H1 (cell line): ENCODE results near the gene MYBPHL.

ENCODE experiments used
- CHD2 ChIP-seq: IDR thresholded peaks from 2 replicates; pipeline ENCODE4 v1.6.1; 2012; ENCODE audit warnings: low read length, improper control_type of control experiment
- JUND ChIP-seq: IDR thresholded peaks from 2 replicates; pipeline ENCODE4 v1.6.1; 2011; ENCODE audit warnings: mild to moderate bottlenecking, improper control_type of control experiment, low read length
- MAFK ChIP-seq: IDR thresholded peaks from 2 replicates; pipeline ENCODE4 v1.6.1; 2012; ENCODE audit warnings: low read depth, mild to moderate bottlenecking, improper control_type of control experiment, low read length
- SAP30 ChIP-seq: fragments of 300-600 bp; sonication (generic); IDR thresholded peaks from 2 replicates; pipeline ENCODE4 v1.7.1; 2012; ENCODE audit warnings: low read length, moderate library complexity, mild to moderate bottlenecking, inconsistent platforms; ENCODE audit not compliant: insufficient read depth, insufficient replicate concordance
- TF ChIP-seq, protein P1 (sequence below), 3 experiments: IDR thresholded peaks; 1 replicate in 2 of 3; 2 replicates in 1 of 3; pipeline versions ENCODE4 v1.5.1 to v1.6.1; 2011; ENCODE audit warnings: low read length in 3 of 3, mild to moderate bottlenecking in 3 of 3, inconsistent platforms in 2 of 3, low read depth in 1 of 3, moderate library complexity in 1 of 3; ENCODE audit not compliant: insufficient read depth in 1 of 3; ENCODE audit errors: control extremely low read depth in 1 of 3
- TF ChIP-seq, protein P2 (sequence below): IDR thresholded peaks from 2 replicates; pipeline ENCODE4 v1.6.1; 2011; ENCODE audit warnings: low read depth, mild to moderate bottlenecking, low read length; ENCODE audit not compliant: insufficient read depth

DNA sequence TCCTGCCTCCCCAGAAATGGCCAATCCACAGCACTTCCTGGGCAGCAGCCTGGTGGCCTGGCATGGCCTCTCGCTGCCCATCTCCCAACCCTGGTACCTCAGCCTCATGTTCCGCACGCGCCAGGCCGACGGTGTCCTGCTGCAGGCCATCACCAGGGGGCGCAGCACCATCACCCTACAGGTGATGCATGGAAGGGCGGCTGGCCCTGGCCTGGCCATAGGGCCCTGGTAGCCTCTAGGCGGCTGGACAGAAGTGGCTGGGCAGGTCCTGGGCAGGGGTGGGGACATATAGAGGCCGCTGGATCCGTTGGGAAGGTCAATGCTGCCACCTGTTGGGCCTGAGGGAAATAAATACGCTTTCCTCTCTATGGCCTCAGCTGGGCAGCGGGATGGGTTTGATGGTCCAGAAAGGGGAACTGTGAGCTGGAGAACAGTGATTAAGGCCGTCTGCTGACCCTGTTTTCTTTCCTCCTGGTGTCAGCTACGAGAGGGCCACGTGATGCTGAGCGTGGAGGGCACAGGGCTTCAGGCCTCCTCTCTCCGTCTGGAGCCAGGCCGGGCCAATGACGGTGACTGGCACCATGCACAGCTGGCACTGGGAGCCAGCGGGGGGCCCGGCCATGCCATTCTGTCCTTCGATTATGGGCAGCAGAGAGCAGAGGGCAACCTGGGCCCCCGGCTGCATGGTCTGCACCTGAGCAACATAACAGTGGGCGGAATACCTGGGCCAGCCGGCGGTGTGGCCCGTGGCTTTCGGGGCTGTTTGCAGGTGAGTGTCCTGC lies 43.0 kb downstream of the MYBPHL start:
- TF ChIP-seq JUND (peak; percentile 76), MAFK (no peak), CHD2 (no peak), SAP30 (no peak)
- TF ChIP-seq, protein P1, sequence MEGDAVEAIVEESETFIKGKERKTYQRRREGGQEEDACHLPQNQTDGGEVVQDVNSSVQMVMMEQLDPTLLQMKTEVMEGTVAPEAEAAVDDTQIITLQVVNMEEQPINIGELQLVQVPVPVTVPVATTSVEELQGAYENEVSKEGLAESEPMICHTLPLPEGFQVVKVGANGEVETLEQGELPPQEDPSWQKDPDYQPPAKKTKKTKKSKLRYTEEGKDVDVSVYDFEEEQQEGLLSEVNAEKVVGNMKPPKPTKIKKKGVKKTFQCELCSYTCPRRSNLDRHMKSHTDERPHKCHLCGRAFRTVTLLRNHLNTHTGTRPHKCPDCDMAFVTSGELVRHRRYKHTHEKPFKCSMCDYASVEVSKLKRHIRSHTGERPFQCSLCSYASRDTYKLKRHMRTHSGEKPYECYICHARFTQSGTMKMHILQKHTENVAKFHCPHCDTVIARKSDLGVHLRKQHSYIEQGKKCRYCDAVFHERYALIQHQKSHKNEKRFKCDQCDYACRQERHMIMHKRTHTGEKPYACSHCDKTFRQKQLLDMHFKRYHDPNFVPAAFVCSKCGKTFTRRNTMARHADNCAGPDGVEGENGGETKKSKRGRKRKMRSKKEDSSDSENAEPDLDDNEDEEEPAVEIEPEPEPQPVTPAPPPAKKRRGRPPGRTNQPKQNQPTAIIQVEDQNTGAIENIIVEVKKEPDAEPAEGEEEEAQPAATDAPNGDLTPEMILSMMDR (IDR thresholded peaks at IDR 0.05; ENCODE audit: control extremely low read depth in 1 of 3, insufficient read depth in 1 of 3, low read depth in 1 of 3, low read length in 3 of 3): peak in 2 of 3 experiments; percentile 100; a peak in 3 of 4 replicates
- TF ChIP-seq, protein P2, sequence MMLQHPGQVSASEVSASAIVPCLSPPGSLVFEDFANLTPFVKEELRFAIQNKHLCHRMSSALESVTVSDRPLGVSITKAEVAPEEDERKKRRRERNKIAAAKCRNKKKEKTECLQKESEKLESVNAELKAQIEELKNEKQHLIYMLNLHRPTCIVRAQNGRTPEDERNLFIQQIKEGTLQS: 0 out of 2 replicates have a peak, but pooled peaks have one; percentile 44
